Hypothalamus (tissue), 51 donors: ENCODE measurements around the gene FAM9C.

Experiments used
- DNase-seq, 51 donors: peaks; one replicate each; lab custom pipeline; 2025; lab: John Stamatoyannopoulos, UW

FAM9C gene

GRCh38 chrX:12986886-12987285, 57.5 kb downstream of the FAM9C start:
- DNase-seq: no peak

GRCh38 chrX:12986164-12986779, 58.1 kb downstream of the FAM9C start:
- no peak for DNase-seq
